Measurements from ENCODE around the gene VMAC.

DNA sequence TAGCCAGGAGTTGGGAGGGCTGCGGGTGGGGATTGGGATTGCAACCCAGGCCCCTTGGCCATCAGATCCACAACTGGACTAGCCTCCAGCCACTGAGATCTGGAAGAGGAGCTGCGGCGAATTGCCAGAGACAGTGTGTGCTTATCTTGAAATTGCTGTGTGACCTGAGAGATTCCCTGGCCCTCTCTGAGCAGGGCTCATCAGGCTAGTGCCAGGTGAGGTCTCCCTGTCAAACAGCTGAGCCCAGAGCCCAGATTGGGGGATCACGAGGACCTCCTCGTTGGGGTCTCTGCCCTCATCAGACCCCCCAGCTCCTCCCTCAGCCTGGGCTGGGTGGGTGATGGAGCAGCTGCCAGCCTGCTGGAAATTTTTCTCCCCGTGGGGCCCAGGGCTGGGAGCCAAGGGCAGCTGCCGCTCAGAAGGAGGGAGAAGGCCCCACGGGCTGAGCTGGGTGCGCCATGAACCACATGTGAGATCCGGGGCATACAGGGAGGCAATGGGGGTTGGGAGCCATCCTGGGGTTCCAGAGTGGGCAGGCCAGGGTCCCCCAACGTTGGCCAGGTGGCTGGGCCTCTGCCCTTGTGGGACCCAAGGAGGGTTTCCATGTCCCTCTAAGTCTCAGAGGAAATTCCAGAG lies 41.5 kb upstream of the VMAC start:
- TF ChIP-seq POLR2AphosphoS5 (IDR thresholded peaks at IDR 0.05; ENCODE audit: low read depth, low read length) (no peak), TAF1 (IDR thresholded peaks at IDR 0.05; ENCODE audit: borderline replicate concordance, insufficient read depth, low read length) (no peak)
- TF ChIP-seq, protein P1, sequence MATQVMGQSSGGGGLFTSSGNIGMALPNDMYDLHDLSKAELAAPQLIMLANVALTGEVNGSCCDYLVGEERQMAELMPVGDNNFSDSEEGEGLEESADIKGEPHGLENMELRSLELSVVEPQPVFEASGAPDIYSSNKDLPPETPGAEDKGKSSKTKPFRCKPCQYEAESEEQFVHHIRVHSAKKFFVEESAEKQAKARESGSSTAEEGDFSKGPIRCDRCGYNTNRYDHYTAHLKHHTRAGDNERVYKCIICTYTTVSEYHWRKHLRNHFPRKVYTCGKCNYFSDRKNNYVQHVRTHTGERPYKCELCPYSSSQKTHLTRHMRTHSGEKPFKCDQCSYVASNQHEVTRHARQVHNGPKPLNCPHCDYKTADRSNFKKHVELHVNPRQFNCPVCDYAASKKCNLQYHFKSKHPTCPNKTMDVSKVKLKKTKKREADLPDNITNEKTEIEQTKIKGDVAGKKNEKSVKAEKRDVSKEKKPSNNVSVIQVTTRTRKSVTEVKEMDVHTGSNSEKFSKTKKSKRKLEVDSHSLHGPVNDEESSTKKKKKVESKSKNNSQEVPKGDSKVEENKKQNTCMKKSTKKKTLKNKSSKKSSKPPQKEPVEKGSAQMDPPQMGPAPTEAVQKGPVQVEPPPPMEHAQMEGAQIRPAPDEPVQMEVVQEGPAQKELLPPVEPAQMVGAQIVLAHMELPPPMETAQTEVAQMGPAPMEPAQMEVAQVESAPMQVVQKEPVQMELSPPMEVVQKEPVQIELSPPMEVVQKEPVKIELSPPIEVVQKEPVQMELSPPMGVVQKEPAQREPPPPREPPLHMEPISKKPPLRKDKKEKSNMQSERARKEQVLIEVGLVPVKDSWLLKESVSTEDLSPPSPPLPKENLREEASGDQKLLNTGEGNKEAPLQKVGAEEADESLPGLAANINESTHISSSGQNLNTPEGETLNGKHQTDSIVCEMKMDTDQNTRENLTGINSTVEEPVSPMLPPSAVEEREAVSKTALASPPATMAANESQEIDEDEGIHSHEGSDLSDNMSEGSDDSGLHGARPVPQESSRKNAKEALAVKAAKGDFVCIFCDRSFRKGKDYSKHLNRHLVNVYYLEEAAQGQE (IDR thresholded peaks at IDR 0.05; ENCODE audit: insufficient read depth in 1 of 2, low read depth in 2 of 2, low read length in 2 of 2), result no peak

Data from PFSK-1 (cell line).